HepG2 (cell line): ENCODE data around the gene ZNF264. TPM values are rescaled to one million over a fixed set of nuclear protein-coding genes. Genes with fewer than 3 reads are reported as not detected.

Source experiments
- MEF2D ChIP-seq: sonication (generic); formaldehyde crosslinking; IDR thresholded peaks from 2 replicates; pipeline ENCODE4 v1.5.1; 2020; ENCODE audit warnings: mild to moderate bottlenecking, missing genetic modification reagents
- SRY ChIP-seq: sonication (generic); formaldehyde crosslinking; IDR thresholded peaks from 2 replicates; pipeline ENCODE4 v1.8.0; 2022; ENCODE audit warnings: mild to moderate bottlenecking, missing genetic modification reagents
- ZMYM3 ChIP-seq: sonication (generic); formaldehyde crosslinking; IDR thresholded peaks from 2 replicates; pipeline ENCODE4 v1.5.1; 2020; ENCODE audit warnings: mild to moderate bottlenecking, missing genetic modification reagents
- ZNF292 ChIP-seq: sonication (generic); formaldehyde crosslinking; IDR thresholded peaks from 2 replicates; pipeline ENCODE4 v1.8.1; 2022; ENCODE audit warnings: mild to moderate bottlenecking, low read depth, missing genetic modification reagents, borderline replicate concordance
- ZNF496 ChIP-seq: sonication (generic); formaldehyde crosslinking; IDR thresholded peaks from 2 replicates; pipeline ENCODE4 v1.8.1; 2023; ENCODE audit warnings: mild to moderate bottlenecking, moderate library complexity, missing genetic modification reagents; ENCODE audit not compliant: insufficient replicate concordance
- ZNF549 ChIP-seq: sonication (generic); formaldehyde crosslinking; IDR thresholded peaks from 2 replicates; pipeline ENCODE4 v1.5.0; 2020; ENCODE audit warnings: missing genetic modification reagents
- polyA plus RNA-seq, 8 experiments: library from polyadenylated mRNA; depleted of rRNA in 3 of 8; stranded (reverse) in 7 of 8; unstranded in 1 of 8; fragments of >200 nt; fragmentation: Illumina TruSeq in 4 of 8; extraction: Trizol in 4 of 8; gene quantifications; 2 replicates each; pipeline versions ENCODE4 v1.2.1 to v1.2.3, GENCODE V29; 2011 to 2016; ENCODE audit warnings: low read depth in 4 of 8, missing spikeins in 1 of 8, mixed read lengths in 1 of 8; ENCODE audit not compliant: insufficient read depth in 1 of 8
- total RNA-seq, 5 experiments: library from RNA; depleted of rRNA; stranded (reverse); fragments of >200 nt; fragmentation: Illumina TruSeq; extraction: Trizol; gene quantifications; 2 replicates each; pipeline ENCODE4 v1.2.3, GENCODE V29; 2016; ENCODE audit warnings: low read depth in 1 of 5
- TF ChIP-seq, protein P1 (sequence below): sonication (generic); formaldehyde crosslinking; IDR thresholded peaks from 2 replicates; pipeline ENCODE4 v1.4.0; 2020; ENCODE audit warnings: missing genetic modification reagents
- TF ChIP-seq, protein P2 (sequence below): sonication (generic); formaldehyde crosslinking; IDR thresholded peaks from 2 replicates; pipeline ENCODE4 v1.8.0; 2022; ENCODE audit warnings: mild to moderate bottlenecking, missing genetic modification reagents; ENCODE audit not compliant: insufficient replicate concordance
- TF ChIP-seq, protein P3 (sequence below): sonication (generic); formaldehyde crosslinking; IDR thresholded peaks from 2 replicates; pipeline ENCODE4 v1.4.0; 2020; ENCODE audit warnings: mild to moderate bottlenecking, missing genetic modification reagents
- TF ChIP-seq, protein P4 (sequence below): sonication (generic); formaldehyde crosslinking; IDR thresholded peaks from 2 replicates; pipeline ENCODE4 v1.5.0; 2020; ENCODE audit warnings: missing genetic modification reagents
- TF ChIP-seq, protein P5 (sequence below): sonication (generic); formaldehyde crosslinking; IDR thresholded peaks from 2 replicates; pipeline ENCODE4 v1.8.1; 2023; ENCODE audit warnings: mild to moderate bottlenecking, inconsistent platforms, moderate library complexity, missing genetic modification reagents, borderline replicate concordance

The ZNF264 gene
- total and polyA plus RNA-seq, 2 of the 13 experiments (the other 11 are each of a cell fraction or from before 2014, with no cell fraction given) = 3.5 to 17.6 TPM

DNA sequence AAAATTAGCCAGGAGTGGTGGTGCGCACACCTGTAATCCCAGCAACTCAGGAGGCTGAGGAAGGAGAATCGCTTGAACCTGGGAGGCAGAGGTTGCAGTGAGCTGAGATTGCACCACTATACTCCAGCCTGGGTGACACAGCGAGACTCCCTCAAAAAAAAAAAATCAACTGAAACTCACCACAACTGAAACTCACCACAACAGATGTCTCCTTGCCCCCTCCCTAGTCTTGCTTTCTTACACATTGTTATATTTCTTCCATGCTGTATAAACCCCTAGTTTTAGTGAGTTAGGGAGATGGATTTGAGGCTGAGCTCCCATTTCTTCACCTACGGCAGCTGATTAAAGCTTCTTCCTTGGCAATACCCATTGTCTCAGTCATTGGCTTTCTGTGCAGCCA is 49.6 kb upstream of the ZNF264 start (continued):
- TF ChIP-seq, protein P1, sequence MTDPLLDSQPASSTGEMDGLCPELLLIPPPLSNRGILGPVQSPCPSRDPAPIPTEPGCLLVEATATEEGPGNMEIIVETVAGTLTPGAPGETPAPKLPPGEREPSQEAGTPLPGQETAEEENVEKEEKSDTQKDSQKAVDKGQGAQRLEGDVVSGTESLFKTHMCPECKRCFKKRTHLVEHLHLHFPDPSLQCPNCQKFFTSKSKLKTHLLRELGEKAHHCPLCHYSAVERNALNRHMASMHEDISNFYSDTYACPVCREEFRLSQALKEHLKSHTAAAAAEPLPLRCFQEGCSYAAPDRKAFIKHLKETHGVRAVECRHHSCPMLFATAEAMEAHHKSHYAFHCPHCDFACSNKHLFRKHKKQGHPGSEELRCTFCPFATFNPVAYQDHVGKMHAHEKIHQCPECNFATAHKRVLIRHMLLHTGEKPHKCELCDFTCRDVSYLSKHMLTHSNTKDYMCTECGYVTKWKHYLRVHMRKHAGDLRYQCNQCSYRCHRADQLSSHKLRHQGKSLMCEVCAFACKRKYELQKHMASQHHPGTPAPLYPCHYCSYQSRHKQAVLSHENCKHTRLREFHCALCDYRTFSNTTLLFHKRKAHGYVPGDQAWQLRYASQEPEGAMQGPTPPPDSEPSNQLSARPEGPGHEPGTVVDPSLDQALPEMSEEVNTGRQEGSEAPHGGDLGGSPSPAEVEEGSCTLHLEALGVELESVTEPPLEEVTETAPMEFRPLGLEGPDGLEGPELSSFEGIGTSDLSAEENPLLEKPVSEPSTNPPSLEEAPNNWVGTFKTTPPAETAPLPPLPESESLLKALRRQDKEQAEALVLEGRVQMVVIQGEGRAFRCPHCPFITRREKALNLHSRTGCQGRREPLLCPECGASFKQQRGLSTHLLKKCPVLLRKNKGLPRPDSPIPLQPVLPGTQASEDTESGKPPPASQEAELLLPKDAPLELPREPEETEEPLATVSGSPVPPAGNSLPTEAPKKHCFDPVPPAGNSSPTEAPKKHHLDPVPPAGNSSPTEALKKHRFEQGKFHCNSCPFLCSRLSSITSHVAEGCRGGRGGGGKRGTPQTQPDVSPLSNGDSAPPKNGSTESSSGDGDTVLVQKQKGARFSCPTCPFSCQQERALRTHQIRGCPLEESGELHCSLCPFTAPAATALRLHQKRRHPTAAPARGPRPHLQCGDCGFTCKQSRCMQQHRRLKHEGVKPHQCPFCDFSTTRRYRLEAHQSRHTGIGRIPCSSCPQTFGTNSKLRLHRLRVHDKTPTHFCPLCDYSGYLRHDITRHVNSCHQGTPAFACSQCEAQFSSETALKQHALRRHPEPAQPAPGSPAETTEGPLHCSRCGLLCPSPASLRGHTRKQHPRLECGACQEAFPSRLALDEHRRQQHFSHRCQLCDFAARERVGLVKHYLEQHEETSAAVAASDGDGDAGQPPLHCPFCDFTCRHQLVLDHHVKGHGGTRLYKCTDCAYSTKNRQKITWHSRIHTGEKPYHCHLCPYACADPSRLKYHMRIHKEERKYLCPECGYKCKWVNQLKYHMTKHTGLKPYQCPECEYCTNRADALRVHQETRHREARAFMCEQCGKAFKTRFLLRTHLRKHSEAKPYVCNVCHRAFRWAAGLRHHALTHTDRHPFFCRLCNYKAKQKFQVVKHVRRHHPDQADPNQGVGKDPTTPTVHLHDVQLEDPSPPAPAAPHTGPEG (CRISPR knock-in tag) = no peak
- TF ChIP-seq, protein P2, sequence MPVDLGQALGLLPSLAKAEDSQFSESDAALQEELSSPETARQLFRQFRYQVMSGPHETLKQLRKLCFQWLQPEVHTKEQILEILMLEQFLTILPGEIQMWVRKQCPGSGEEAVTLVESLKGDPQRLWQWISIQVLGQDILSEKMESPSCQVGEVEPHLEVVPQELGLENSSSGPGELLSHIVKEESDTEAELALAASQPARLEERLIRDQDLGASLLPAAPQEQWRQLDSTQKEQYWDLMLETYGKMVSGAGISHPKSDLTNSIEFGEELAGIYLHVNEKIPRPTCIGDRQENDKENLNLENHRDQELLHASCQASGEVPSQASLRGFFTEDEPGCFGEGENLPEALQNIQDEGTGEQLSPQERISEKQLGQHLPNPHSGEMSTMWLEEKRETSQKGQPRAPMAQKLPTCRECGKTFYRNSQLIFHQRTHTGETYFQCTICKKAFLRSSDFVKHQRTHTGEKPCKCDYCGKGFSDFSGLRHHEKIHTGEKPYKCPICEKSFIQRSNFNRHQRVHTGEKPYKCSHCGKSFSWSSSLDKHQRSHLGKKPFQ = no peak
- TF ChIP-seq ZNF292 (CRISPR knock-in tag) (no peak), ZMYM3 (CRISPR knock-in tag) (no peak), ZNF549 (no peak), ZNF496 (CRISPR knock-in tag) (no peak), MEF2D (no peak), SRY (CRISPR knock-in tag) (no peak)
- TF ChIP-seq, protein P3, sequence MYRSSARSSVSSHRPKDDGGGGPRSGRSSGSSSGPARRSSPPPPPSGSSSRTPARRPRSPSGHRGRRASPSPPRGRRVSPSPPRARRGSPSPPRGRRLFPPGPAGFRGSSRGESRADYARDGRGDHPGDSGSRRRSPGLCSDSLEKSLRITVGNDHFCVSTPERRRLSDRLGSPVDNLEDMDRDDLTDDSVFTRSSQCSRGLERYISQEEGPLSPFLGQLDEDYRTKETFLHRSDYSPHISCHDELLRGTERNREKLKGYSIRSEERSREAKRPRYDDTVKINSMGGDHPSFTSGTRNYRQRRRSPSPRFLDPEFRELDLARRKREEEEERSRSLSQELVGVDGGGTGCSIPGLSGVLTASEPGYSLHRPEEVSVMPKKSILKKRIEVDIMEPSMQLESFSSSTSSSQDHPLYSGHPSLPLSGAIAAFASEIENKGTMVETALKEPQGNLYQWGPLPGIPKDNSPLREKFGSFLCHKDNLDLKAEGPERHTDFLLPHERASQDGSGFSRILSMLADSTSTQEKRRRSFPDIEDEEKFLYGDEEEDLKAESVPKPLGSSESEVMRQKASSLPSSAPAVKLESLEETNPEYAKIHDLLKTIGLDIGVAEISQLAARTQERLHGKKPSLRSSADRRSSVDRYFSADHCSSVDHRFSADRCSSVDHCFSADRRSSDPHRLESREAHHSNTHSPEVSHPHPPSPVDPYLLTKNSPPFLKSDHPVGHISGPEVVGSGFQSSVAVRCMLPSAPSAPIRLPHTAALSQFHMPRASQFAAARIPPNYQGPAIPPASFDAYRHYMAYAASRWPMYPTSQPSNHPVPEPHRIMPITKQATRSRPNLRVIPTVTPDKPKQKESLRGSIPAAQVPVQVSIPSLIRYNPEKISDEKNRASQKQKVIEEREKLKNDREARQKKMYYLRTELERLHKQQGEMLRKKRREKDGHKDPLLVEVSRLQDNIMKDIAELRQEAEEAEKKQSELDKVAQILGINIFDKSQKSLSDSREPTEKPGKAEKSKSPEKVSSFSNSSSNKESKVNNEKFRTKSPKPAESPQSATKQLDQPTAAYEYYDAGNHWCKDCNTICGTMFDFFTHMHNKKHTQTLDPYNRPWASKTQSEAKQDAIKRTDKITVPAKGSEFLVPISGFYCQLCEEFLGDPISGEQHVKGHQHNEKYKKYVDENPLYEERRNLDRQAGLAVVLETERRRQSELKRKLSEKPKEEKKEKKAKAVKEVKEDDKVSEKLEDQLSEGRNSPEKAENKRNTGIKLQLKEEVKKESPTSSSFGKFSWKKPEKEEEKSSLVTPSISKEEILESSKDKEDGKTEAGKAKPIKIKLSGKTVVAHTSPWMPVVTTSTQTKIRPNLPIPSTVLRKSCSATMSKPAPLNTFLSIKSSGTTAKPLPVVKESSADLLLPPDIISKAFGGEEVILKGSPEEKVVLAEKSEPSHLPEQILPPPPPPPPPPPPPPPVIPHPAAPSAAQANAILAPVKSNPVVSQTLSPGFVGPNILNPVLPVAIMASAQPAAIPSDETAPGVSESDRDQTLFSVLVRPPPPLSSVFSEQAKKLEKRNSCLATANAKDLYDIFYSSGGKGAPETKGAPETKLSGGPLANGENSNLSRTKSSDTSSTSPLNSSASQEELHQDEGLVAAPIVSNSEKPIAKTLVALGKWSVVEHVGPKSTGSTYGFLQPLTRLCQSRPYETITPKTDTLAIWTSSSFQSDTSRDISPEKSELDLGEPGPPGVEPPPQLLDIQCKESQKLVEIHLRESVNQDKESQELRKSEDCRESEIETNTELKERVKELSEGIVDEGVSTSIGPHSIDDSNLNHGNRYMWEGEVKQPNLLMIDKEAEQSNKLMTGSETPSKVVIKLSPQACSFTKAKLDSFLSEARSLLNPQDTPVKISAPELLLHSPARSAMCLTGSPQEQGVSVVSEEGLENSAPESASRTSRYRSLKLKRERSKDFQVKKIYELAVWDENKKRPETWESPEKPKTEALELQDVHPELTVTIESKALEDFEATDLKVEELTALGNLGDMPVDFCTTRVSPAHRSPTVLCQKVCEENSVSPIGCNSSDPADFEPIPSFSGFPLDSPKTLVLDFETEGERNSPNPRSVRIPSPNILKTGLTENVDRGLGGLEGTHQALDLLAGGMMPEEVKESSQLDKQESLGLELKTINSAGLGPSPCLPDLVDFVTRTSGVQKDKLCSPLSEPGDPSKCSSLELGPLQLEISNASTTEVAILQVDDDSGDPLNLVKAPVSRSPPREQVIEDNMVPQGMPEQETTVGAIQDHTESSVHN (CRISPR knock-in tag) = no peak
- TF ChIP-seq, protein P4, sequence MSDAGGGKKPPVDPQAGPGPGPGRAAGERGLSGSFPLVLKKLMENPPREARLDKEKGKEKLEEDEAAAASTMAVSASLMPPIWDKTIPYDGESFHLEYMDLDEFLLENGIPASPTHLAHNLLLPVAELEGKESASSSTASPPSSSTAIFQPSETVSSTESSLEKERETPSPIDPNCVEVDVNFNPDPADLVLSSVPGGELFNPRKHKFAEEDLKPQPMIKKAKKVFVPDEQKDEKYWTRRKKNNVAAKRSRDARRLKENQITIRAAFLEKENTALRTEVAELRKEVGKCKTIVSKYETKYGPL = no peak
- TF ChIP-seq, protein P5, sequence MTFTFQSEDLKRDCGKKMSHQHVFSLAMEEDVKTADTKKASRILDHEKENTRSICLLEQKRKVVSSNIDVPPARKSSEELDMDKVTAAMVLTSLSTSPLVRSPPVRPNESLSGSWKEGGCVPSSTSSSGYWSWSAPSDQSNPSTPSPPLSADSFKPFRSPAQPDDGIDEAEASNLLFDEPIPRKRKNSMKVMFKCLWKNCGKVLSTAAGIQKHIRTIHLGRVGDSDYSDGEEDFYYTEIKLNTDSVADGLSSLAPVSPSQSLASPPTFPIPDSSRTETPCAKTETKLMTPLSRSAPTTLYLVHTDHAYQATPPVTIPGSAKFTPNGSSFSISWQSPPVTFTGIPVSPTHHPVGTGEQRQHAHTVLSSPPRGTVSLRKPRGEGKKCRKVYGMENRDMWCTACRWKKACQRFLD (CRISPR knock-in tag) = no peak
